SU-DHL-6 (cell line): ENCODE data around the gene KCTD14.
"Not testable (repeated sequence)": the region's sequence is repeated elsewhere in the genome, so short reads cannot be mapped to it uniquely, and the experiment has no call there.

Experiments
- H2AFZ ChIP-seq: fragments of 200-600 bp; sonication (generic); 2 replicates; pipeline ENCODE4 v1.6.1; 2014; ENCODE audit warnings: low read depth, mild to moderate bottlenecking, moderate library complexity, mixed read lengths, antibody characterized with exemption, low read length; ENCODE audit not compliant: severe bottlenecking
- H3F3A ChIP-seq: fragments of 200-600 bp; shearing (Covaris generic); 2 replicates; pipeline ENCODE4 v1.6.0; 2016; ENCODE audit warnings: antibody characterized with exemption, mild to moderate bottlenecking; ENCODE audit not compliant: insufficient read depth
- H3K27ac ChIP-seq: fragments of 200-600 bp; sonication (generic); 2 replicates; pipeline ENCODE4 v1.5.1; 2016; ENCODE audit warnings: low read depth, mild to moderate bottlenecking, low read length, moderate library complexity, mixed read lengths
- H3K27me3 ChIP-seq: fragments of 200-600 bp; sonication (generic), shearing (Covaris generic); 2 replicates; pipeline ENCODE4 v1.6.0; 2014; ENCODE audit warnings: mild to moderate bottlenecking, low read length
- H3K36me3 ChIP-seq: fragments of 200-600 bp; sonication (generic); 2 replicates; pipeline ENCODE4 v1.6.1; 2014; ENCODE audit warnings: mild to moderate bottlenecking, low read length, mixed read lengths
- H3K4me2 ChIP-seq: fragments of 300-600, 200-600 bp; shearing (Covaris generic), sonication (generic); 2 replicates; pipeline ENCODE4 v1.6.0; 2014; ENCODE audit warnings: low read length, low read depth, mild to moderate bottlenecking; ENCODE audit not compliant: poor library complexity, severe bottlenecking
- H3K4me3 ChIP-seq: fragments of 200-600 bp; sonication (generic); 2 replicates; pipeline ENCODE4 v1.5.1; 2014; ENCODE audit warnings: antibody characterized with exemption, low read length, mild to moderate bottlenecking, mixed read lengths; ENCODE audit not compliant: insufficient read depth, poor library complexity, severe bottlenecking
- H3K79me2 ChIP-seq: fragments of 200-600 bp; sonication (generic); 2 replicates; pipeline ENCODE4 v1.6.1; 2014; ENCODE audit warnings: mild to moderate bottlenecking, low read length, moderate library complexity; ENCODE audit not compliant: insufficient read depth
- H3K9ac ChIP-seq: fragments of 200-600 bp; sonication (generic); 2 replicates; pipeline ENCODE4 v1.7.0; 2014; ENCODE audit warnings: mild to moderate bottlenecking, low read length
- H3K9me2 ChIP-seq: fragments of 200-600 bp; sonication (generic); replicated peaks from 2 replicates; pipeline ENCODE4 v1.6.1; 2014; ENCODE audit warnings: low read length; ENCODE audit not compliant: insufficient read depth
- H3K9me3 ChIP-seq: fragments of 200-600 bp; sonication (generic); 2 replicates; pipeline ENCODE4 v1.6.1; 2014; ENCODE audit warnings: low read length, mixed read lengths; ENCODE audit not compliant: insufficient read depth
- H4K20me1 ChIP-seq: fragments of 200-600 bp; sonication (generic); 2 replicates; pipeline ENCODE4 v1.6.1; 2014; ENCODE audit warnings: low read depth, mild to moderate bottlenecking, antibody characterized with exemption, low read length, moderate library complexity, mixed read lengths
- CTCF ChIP-seq: fragments of 200-600 bp; sonication (generic); IDR thresholded peaks from one replicate; pipeline ENCODE4 v1.5.1; 2017; ENCODE audit warnings: antibody characterized with exemption, mild to moderate bottlenecking, low read length, moderate library complexity; ENCODE audit not compliant: insufficient read depth, poor library complexity, severe bottlenecking
- EZH2phosphoT487 ChIP-seq: fragments of 200-600 bp; sonication (generic), shearing (Covaris generic); conservative IDR thresholded peaks from 2 replicates; pipeline ENCODE4 v1.6.1; 2018; ENCODE audit warnings: mild to moderate bottlenecking, antibody characterized with exemption, low read length, moderate library complexity, mixed read lengths

Gene KCTD14

GRCh38 chr11:78032090-78032489 is 9.0 kb upstream of the KCTD14 start:
- H3K27me3 ChIP-seq, result no peaks in the 10 kb centered on the region
- TF ChIP-seq EZH2phosphoT487 (no peak), CTCF (no peak)
- H3K27ac ChIP-seq, result no peak overlapping the region
- H2AFZ ChIP-seq, result no peak overlapping the region
- H3F3A ChIP-seq, result no peaks in the 10 kb centered on the region
- no peaks in the 10 kb centered on the region for H4K20me1 ChIP-seq
- no peaks in the 10 kb centered on the region for H3K79me2 ChIP-seq
- H3K4me2 ChIP-seq, result no peak overlapping the region
- H3K4me3 ChIP-seq, result no peak overlapping the region
- no peaks in the 10 kb centered on the region for H3K9me2 ChIP-seq
- no peaks in the 10 kb centered on the region for H3K36me3 ChIP-seq
- H3K9me3 ChIP-seq, result no peaks in the 10 kb centered on the region
- H3K9ac ChIP-seq, result no peak overlapping the region

- Histone ChIP-seq H3K9ac (no peak overlapping the region), H3K27me3 (no peaks in the 10 kb centered on the region), H4K20me1 (no peaks in the 10 kb centered on the region), H3K4me3 (no peak overlapping the region), H3K9me3 (no peaks in the 10 kb centered on the region), H3K36me3 (no peaks in the 10 kb centered on the region), H2AFZ (no peak overlapping the region), H3K79me2 (no peaks in the 10 kb centered on the region), H3K27ac (no peak overlapping the region), H3K4me2 (no peak overlapping the region), H3F3A (no peaks in the 10 kb centered on the region), H3K9me2 (no peaks in the 10 kb centered on the region)
- TF ChIP-seq EZH2phosphoT487 (no peak), CTCF (no peak)
Observed at GRCh38 chr11:78031629-78032028, 8.6 kb upstream of the KCTD14 start.

- Histone ChIP-seq H4K20me1 (no peaks in the 10 kb centered on the region), H3K27me3 (no peaks in the 10 kb centered on the region), H3K9ac (no peak overlapping the region), H2AFZ (no peak overlapping the region), H3F3A (no peaks in the 10 kb centered on the region), H3K4me2 (no peak overlapping the region), H3K79me2 (no peaks in the 10 kb centered on the region), H3K27ac (no peak overlapping the region), H3K9me3 (no peaks in the 10 kb centered on the region), H3K36me3 (no peaks in the 10 kb centered on the region), H3K4me3 (no peak overlapping the region), H3K9me2 (no peaks in the 10 kb centered on the region)
- TF ChIP-seq CTCF (no peak), EZH2phosphoT487 (no peak)
Observed at GRCh38 chr11:78030429-78031325, 7.6 kb upstream of the KCTD14 start.

GRCh38 chr11:78028423-78028822 is 5.3 kb upstream of the KCTD14 start:
- not testable (repeated sequence) for H3K36me3 ChIP-seq, H3K27me3 ChIP-seq, H3K9me3 ChIP-seq, H3K9me2 ChIP-seq, H2AFZ ChIP-seq, H3K27ac ChIP-seq, H3K4me3 ChIP-seq, H3K4me2 ChIP-seq, H3K79me2 ChIP-seq, H3F3A ChIP-seq, H4K20me1 ChIP-seq, H3K9ac ChIP-seq
